Epidermal melanocyte (primary cell): ENCODE measurements around the gene ADPRHL1.

Source experiments
- DNase-seq: peaks from one replicate; pipeline ENCODE4 v3.0.0; 2011; ENCODE audit warnings: low spot score; ENCODE audit not compliant: insufficient read length

ADPRHL1 gene

GRCh38 chr13:113452942-113453901 is at the start of gene ADPRHL1:
TSS of gene ADPRHL1 (minus strand) at chr13:113453488. CDS start at chr13:113453437, 51 bp downstream.
- no peak for DNase-seq

DNA sequence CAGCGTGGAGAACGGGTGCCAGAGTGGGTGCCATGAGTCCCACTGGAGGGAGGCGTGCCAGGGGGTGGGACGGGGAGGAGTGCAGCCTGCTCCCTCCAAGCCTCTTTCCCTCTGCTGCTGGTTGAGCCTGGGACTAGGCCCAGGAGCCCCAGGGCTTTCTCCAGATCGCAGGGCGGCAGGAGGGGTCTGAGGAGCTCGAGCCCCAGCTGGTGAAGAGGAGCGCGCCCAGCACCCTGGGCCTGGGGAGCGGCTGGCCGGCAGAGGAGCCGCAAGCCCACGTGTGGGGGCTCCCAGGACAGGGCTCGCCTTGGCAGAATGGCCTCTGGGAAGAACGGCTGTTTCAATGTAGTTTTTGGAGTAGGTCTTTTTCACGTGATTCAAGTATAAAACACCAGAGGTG is 49.4 kb upstream of the ADPRHL1 start:
- DNase-seq, result no peak

- DNase-seq, result no peak
These were observed 47.4 kb upstream of the ADPRHL1 start for GRCh38 chr13:113500530-113501265.

GRCh38 chr13:113499936-113500335 is 46.6 kb upstream of the ADPRHL1 start:
- no peak for DNase-seq

DNA sequence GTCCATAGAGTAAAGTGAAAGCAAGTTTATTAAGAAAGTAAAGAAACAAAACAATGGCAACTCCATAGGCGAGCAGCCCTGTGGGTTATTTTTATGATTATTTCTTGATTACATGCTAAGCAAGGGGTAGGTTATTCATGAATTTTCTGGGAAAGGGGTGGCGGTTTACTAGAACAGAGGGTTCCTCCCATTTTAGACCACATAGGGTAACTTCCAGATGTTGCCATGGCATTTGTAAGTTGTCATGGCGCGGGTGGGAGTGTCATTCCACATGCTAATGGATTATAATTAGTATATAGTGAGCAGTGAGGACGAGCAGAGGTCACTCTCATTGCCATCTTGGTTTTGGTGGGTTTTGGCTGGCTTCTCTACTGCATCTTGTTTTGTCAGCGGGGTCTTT is 45.6 kb upstream of the ADPRHL1 start:
- DNase-seq, result no peak

- DNase-seq, result no peak
These were observed 43.9 kb upstream of the ADPRHL1 start for GRCh38 chr13:113497217-113497616.

- DNase-seq, result no peak
These were observed 42.4 kb upstream of the ADPRHL1 start for GRCh38 chr13:113495494-113496210.

DNA sequence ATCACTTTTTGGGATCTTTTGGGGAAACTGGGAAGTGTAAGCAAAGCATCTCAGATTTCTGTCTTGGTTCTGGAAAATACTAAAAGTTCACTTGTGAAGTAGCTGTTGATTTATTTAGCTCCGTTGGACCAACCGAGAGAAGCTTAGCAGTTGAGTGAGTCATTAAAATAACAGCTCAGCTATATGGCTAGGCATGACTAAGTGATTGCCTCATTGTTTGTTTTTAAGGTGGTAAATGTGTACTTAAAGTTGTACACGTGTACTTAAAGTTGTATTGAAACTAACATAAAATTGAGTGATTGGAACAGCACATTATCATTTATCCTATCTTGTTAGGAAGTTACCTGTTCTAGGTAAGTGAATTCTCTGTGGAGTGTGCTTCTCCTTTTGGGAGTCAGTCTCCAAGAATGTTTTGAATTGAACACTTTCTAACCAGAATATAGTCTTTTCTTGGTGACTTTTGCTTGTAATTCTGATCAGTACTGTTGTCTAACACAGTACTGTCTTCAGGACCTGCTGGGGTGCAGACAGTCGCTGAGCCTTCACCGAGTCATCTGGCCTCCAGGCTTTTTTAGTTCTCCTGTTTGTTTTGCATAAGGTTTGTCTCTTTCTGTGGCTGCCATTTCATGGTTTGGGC is 40.1 kb upstream of the ADPRHL1 start:
- no peak for DNase-seq

DNA sequence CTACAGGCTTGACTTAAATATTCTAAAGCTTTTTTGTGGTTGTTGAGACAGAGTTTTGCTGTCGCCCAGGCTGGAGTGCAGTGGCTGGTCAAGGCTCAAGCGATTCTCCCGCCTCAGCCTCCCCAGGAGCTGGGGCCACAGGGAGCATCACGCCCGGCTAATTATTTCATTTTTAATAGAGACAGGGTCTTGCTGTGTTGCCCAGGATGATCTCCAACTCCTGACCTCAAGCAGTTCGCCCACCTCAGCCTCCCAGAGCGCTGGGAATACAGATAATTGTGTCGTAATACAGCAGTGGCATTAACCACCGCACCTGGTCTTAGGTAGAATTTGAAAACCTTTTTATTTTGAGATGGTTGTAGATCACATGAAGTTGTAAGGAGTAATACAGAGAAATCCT is 38.7 kb upstream of the ADPRHL1 start:
- no peak for DNase-seq

- DNase-seq, result no peak
These were observed 38.2 kb upstream of the ADPRHL1 start for GRCh38 chr13:113491418-113491883.

DNA sequence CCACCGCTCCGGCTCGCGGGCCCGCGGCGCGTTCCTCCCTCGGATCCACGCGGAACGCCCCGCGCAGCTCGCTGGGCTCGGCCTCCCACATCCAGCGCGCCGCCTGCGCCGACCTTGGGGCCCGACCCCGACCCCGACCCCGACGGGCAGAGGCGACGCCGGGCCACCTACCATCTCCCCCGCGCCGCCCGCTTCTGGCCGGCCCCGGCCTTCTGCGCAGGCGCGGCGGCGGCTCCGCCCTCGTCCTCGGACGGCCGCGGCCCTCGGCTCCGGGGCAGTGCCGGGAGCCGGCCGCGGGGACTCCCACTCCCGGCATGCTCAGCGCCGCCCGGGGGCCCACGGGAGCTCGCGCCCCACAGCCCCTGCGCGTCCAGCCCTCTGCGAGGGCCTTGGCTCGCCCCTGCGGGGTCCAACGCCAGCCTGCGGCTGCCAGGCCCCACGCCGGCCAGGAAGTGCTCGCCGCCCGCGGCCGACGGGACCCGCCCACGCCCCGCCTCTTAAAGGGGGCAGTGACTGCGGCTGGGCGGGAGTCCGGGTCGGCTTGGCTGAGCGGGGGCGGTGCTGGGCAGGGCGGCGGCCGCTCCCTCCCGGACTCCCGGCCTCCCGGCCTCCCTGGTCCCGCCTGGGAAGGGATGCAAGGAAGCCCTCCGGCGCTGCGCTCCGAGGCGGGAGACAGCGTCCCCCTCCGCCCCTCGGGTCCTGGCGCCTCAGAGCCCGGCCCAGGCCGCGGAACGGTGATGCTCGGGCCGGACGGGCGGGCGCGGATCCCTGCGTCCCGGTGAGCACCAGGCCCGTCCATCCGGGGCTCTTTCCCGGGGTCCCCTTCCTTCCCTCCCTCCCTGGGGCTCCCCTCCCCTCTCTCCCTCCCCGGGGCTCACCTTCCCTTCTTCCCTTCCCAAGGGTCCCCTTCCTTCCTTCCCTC is 37.5 kb upstream of the ADPRHL1 start, which contains the start of gene DCUN1D2:
Gene DCUN1D2 (minus strand): TSS at position 216 of the 922 bp plus-strand sequence. CDS start 42 bp downstream, at position 174.
- DNase-seq, result peak; percentile 94

GRCh38 chr13:113489549-113490495 is 36.5 kb upstream of the ADPRHL1 start:
- DNase-seq, result no peak

- DNase-seq, result no peak
These were observed 35.9 kb upstream of the ADPRHL1 start for GRCh38 chr13:113489171-113489548.

GRCh38 chr13:113488283-113488682 is 35.0 kb upstream of the ADPRHL1 start:
- DNase-seq, result no peak

DNA sequence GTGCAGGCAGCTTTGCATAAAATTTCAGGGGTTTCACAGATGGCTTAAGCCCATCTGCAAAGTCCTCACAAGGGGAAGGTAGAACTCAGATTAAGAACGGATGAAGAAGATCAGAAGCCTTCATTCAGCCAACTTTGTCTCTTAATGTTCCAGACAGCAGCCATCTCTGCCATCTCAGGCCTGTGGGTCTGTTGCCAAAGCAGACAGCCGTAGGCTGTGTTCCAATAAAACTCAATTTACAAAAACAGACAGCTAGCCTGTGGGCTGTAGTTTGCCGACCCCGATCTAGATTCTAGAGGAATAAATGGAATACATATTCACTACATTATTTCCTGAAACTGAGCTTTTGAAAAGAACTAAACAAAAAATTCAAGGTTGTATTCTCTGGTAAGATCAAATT is 33.4 kb upstream of the ADPRHL1 start:
- no peak for DNase-seq

GRCh38 chr13:113485545-113485944 is 32.3 kb upstream of the ADPRHL1 start:
- no peak for DNase-seq

GRCh38 chr13:113483504-113484293 is 30.4 kb upstream of the ADPRHL1 start:
- no peak for DNase-seq

DNA sequence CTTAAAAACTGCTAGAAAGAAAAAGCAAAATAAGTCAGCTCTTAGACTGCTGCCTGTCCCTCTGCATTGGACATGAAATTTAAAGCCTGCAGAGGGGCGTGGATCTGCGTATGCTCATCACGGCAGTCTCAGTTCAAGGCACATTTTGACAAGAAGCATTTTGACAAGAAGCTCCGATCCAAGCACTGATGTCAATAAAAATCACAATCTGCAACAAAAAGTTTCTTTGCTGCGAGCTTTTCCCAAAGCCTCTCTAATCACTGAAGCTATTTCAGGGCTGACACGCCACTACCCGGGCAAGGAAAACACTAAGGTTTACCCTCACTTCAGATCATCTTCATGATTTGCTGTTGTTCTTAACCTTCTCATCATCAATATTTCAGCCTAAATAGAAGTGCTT is 29.8 kb upstream of the ADPRHL1 start:
- DNase-seq, result no peak
